Fibroblast of mammary gland (primary cell): ENCODE measurements around the gene PTOV1.
A peak's percentile ranks its signal among the peaks of the same experiment; 100 is the strongest.

Experiments used
- DNase-seq: peaks from one replicate; pipeline ENCODE4 v3.0.0-alpha.2; 2010; ENCODE audit warnings: low read depth
- H3K4me3 ChIP-seq: 2 replicates; pipeline ENCODE4 v1.5.1; 2011; ENCODE audit warnings: low read depth, mild to moderate bottlenecking, low read length, moderate library complexity; ENCODE audit not compliant: control insufficient read depth
- TF ChIP-seq, protein P1 (sequence below): conservative IDR thresholded peaks from 2 replicates; pipeline ENCODE4 v1.5.1; 2011; ENCODE audit warnings: low read depth, low read length, inconsistent platforms; ENCODE audit not compliant: control insufficient read depth, insufficient read depth

PTOV1 gene

DNA sequence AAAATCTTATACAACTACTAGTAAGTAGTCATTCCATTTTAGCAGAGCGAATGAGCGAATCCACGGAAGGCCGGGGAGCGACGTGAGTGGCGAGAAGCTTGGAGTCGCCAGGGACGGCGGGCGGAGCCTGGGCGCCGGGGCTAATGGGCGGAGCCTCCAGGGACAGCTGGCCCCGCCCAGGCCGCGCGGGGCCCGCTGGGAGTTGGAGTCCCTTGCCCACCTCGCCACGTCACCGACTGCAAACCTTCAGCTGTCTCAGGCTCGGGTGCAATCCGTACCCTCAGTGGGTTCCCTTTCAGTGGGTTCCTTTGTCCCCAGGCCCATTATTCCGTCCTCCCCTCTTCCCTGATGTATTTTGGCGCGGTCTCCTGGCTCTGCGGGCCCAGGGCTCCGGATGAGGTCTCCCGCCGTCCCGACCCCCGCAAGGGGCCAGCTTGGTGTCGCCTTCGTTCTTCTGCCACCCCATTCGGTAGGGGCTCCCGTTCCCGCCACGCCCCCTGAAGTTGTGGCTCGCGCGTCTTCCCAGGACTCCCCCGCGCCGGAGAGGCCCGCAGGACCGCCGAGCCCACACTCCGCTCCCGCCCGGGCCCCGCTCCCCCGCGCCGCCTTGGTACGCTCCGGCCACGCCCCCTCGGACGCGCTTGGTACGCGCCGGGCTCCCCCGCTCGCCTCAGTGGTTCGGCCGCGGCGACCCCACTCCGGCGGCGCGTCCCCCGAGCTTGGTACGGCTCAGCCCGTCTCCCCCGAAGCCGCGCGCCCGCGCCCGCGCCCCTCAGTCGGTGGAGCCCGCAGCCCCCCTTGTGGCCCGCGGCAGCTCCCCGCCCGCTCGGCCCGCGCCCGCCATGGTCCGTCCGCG is at the start of gene PTOV1:
TSS of gene PTOV1 (plus strand) at position 673 of the 856 bp plus-strand sequence.
- TF ChIP-seq, protein P1, sequence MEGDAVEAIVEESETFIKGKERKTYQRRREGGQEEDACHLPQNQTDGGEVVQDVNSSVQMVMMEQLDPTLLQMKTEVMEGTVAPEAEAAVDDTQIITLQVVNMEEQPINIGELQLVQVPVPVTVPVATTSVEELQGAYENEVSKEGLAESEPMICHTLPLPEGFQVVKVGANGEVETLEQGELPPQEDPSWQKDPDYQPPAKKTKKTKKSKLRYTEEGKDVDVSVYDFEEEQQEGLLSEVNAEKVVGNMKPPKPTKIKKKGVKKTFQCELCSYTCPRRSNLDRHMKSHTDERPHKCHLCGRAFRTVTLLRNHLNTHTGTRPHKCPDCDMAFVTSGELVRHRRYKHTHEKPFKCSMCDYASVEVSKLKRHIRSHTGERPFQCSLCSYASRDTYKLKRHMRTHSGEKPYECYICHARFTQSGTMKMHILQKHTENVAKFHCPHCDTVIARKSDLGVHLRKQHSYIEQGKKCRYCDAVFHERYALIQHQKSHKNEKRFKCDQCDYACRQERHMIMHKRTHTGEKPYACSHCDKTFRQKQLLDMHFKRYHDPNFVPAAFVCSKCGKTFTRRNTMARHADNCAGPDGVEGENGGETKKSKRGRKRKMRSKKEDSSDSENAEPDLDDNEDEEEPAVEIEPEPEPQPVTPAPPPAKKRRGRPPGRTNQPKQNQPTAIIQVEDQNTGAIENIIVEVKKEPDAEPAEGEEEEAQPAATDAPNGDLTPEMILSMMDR, result no peak
- DNase-seq, result peak; percentile 89
- peak within 1 kb of the TSS; percentile 81 for H3K4me3 ChIP-seq

- TF ChIP-seq, protein P1, result no peak
- H3K4me3 ChIP-seq, result no peak overlapping the region
These were observed 49.5 kb upstream of the PTOV1 start for GRCh38 chr19:49801401-49801888.

DNA sequence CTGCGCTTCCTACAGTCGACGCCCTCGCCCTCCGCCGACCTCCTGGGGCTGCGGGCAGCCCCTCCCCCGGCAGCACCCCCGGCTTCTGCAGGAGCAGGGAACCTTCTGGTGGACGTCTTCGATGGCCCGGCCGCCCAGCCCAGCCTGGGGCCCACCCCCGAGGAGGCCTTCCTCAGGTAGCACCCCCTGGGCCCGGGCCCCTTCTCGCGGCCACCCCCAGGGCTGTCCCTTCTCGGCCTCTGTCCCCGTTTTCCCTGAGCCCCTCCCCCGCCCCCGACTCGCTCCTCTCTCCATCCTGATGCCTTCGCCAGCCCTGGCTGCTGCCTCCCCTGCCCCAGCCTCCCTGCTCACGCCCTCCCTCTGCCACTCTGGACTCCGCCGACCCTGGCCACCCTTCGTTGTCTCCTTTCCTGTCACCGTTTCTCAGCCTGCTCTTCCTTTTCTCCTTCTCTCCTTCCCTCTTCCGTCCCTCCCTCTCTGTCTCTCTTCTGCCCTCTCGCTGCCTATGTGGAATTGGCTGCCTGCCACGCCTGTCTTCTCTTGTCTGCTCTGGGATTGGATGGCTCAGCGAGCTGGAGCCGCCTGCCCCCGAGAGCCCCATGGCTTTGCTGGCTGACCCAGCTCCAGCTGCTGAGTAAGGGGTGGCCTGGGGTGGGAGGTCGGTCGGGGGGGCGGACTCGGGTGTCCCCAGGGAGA is 48.8 kb upstream of the PTOV1 start:
- peak overlapping the region; percentile 30 for H3K4me3 ChIP-seq
- TF ChIP-seq, protein P1, result peak; percentile 49
- peak; percentile 89 for DNase-seq

More at GRCh38 chr19:49801401-49801888, 49.5 kb upstream of the PTOV1 start:
- DNase-seq, result peak; percentile 31

DNA sequence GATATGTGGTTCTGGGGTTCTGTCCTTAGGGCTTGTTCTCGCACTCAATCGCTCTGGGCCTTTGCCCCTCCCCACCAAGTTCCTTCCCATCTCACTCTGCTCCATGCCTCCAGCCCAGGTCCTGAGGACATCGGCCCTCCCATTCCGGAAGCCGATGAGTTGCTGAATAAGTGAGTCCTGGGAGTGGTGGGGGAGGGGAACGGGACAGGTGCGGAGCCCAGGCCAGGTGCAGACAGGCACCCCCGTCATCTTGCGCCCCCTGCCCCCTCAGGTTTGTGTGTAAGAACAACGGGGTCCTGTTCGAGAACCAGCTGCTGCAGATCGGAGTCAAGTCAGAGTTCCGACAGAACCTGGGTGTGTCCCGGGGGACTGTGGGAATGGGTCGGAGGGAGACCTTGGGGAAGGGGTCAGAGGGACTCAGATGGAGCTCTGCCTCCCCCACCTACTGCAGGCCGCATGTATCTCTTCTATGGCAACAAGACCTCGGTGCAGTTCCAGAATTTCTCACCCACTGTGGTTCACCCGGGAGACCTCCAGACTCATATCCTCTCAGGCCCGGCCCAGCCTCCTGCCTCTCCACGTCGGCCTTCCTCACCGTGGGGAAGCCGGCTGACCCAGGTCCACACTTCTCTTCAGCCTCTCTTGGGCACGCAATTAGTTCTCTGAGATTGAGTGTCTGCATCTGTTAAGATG is 48.0 kb upstream of the PTOV1 start:
- DNase-seq, result no peak
- TF ChIP-seq, protein P1, result no peak
- no peak overlapping the region for H3K4me3 ChIP-seq

DNA sequence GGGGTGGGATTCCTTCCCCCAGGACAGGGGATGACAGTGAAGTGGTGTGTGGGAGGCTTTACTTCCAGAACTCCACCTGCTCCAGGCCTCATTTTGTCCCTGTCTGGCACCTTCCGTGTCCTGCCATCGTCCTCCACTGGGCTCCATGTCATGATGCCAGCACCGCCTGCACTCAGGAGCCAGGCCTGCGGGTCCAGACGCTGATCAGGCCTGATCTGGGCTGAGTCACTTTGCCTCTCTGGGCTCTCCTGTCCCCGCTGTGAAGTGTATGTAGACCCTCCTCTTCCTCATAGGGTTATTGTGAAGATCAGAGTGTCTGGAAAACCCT is 47.5 kb upstream of the PTOV1 start:
- DNase-seq, result no peak
- TF ChIP-seq, protein P1, result no peak

DNA sequence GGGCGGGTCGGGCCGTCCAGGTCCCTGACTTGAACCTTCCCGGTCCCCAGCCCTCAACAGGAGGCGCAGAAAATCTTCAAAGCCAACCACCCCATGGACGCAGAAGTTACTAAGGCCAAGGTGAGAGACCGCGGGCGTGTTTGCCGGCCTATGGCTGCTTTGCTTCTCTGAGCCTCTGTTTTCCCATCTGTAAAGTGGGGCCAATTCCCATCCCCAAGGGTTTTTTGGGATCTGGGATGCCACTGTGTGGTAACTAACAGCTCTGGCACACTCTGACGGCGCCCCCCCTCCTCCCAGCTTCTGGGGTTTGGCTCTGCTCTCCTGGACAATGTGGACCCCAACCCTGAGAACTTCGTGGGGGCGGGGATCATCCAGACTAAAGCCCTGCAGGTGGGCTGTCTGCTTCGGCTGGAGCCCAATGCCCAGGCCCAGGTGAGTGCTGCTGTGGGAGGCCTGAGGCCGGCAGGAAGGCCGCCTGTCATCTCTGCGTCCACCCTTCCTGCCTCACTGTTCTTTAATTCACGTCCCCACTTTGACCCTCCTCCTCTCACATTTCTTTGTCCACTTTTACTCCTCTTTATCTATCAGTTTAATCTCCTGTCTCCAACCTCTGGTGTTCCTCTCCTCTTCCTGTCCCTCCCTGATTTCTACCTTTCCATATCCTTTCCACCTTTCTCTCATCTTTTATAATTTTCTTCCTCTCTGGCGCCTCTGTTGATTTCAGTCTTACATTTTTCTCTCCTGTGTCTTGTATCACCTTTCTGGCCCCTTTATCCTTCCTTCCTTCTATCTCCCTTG is 44.9 kb upstream of the PTOV1 start:
- TF ChIP-seq, protein P1, result no peak
- H3K4me3 ChIP-seq, result no peak overlapping the region
- no peak for DNase-seq

More for the DNA sequence above, 47.5 kb upstream of the PTOV1 start:
- no peak overlapping the region for H3K4me3 ChIP-seq
